ENCODE measurements around the gene KDM4B. TPM values are rescaled to one million over a fixed set of nuclear protein-coding genes. Genes with fewer than 3 reads are reported as not detected.

KDM4B gene
- total RNA-seq, 1 donor from 2014 or later: 30.9 TPM

DNA sequence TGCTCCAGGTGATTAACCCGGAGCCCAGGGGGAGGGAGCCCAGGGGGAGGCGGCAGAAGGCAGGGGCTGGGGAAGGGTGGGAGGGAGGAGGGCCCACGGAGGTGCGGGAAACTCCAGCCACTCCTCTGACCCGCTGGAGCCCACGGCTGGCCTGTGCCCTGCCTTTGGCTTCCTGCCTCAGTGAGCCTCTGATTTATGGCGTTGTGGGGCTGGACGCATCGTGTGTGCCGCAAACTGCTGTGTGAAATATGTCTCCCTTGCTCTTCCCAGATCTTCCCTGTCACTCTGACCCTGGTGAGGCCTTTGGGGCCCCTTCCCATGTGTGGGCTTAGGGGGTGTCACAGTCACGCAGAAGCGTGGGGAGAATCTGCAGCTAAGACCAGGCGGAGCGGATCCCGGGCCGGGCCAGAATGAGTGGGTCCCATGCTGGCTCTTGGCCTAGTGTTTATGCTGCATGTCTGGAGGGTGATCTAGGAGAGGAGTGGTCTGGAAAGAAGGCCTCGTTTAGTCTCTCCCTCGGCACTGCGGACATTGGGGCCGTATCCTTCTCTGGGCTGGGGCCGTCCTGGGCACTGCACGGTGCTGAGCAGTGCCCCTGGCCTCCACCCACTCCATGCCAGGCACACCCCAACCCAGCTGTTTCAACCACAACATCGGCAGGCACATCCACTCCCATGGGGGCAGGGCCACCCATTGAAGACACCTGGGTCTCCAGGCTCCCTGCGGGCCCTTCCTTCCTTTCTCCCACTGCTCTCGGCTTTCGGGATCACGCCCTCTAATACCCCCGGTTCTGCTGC, 123.0 kb downstream of the KDM4B start:
- DNase-seq: no peak

DNA sequence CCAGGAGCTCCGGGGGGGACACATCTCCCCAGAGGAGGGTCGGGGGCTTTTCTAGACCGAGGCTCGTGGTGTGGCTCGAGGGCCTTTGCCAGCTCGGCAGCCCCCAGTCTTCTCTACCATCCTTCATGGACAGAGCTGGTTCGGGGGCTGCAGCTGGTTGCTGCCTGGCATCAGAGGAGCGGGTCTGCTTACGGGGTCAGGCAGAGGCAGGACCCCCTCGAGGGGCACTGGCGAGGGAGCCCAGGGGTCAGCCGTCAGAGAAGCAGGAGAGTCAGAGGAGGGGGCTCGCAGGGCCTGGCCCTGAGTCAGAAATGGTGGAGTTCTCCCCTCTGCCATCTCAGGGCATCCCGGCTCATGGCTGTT, 123.5 kb downstream of the KDM4B start:
- DNase-seq: no peak

DNA sequence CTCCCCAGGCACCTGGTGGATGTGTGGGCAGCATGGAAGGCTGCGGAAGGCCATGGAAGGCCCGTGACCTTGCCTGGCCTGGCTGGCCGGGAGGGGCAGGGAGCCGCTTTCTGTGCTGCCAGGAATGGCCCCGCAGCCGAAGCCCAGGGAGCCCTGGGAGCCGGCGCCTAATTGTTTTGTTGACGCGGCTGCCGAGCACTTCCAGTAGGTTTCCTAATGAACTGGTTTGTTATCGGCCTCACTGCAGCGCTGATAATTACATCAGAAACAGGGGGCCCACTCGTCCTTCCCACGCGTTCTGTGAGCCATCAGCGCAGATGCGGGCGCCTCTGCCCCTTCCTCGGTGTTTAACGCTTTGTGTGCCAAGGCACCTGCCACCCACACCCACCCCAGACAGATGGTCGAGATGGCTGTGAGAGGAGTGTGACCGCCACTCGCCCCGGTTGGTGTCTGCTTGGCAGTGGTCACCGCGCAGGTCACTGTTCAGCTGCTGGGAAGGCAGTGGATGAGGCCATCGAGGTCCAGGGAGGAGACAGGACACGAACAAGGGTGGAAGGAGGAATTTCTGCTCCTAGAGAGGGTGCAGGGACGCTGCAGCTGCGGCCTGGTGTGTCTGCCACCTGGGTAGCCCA, 124.5 kb downstream of the KDM4B start:
- no peak for DNase-seq

DNA sequence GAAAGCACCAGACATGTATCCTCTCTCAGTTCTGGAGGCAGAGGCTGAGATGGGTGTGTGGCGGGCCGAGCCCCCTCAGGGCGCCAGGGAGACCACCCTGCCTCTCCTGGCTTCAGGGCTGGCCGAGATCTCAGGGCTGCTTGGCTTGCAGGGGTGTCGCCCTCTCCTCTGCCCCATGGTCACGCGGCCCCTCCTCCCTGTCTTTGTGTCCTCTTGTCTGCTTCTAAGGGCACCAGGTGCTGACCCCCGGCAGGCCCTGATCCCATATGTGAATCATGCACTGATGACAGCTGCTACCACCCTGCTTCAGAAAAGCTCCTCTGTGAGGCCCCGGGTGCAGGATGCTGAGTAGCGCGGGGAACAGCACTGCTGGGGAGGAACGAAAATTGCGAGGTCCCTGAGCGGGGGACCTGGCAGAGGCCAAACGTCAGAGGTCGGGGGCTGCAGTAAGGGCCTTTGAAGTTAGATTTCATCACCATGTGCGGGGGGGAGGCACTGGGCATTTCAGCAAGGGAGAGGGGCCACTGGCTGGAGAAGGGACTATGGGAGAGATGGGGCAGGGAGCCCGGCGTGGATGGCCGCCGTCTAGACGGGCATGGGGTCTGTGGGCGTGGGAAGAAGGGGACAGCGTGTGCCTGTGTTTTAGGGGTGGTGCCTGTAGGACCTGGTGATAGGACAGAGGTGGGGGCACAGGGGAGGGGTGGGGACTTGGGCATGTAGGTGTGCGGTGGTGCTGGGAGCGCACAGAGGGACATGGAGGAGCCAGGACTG, 125.2 kb downstream of the KDM4B start:
- no peak for DNase-seq

DNA sequence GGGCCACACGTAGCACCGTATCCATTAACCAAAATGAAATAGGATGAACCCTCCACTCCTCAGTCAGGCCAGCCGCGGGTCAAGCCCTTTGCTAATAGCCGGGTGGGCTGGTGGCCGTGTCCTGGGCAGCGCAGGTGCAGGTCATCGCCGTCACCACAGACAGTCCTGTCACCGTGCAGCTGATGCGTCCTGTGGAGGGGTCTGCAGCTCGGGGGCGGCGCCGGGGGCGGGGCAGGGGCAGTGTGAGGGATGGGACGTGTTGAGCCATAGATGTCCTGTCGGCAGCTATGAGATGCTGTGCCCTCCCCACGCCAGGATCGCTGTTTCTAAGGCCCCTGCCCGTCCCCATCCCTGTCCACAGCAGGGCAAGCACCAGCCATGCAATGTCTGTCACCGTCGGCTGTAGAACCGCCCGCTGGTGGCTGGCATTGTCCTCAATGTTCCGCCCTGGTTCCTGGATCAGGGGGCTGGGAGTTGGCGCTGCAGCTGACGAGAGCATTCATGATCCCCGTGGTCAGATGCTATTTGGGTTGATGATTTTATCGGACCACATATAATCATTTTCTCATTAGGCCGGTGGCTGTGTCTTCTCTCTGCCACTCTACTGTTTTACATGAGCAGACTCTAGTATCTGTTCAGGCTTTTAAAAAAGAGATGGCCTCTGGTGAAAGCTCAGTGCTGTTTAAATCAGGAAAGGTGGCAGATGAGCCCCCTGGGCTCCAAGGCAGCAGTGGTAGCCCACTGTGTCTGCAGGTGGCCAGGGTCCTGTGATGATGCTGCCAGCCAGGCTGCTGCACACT, 126.1 kb downstream of the KDM4B start:
- no peak for DNase-seq

DNA sequence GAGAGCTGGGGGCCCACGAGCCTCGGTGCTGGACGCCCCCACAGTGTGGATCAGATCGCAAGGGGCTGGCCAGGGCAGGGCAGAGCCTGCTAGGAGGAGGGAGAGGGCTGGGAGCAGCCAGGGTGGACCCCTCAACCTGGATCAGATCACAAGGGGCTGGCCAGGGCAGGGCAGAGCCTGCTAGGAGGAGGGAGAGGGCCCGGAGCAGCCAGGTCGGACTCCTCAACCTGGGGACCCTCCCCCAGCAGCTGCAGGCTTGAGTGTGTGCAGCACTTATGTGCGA, 126.6 kb downstream of the KDM4B start:
- no peak for DNase-seq

DNA sequence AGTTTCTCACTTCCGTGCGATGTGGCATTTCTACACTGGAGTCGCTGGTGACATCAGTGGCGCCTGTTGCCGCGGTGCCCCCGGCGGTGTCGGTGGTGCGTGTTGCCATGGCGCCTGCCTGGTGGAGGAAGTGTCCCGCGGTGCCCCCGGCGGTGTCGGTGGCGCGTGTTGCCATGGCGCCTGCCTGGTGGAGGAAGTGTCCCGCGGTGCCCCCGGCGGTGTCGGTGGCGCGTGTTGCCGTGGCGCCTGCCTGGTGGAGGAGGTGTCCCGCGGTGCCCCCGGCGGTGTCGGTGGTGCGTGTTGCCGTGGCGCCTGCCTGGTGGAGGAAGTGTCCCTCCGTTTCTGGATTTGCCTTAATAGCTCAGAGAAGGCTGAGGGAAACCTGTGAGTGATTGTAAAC, 127.6 kb downstream of the KDM4B start:
- no peak for DNase-seq

DNA sequence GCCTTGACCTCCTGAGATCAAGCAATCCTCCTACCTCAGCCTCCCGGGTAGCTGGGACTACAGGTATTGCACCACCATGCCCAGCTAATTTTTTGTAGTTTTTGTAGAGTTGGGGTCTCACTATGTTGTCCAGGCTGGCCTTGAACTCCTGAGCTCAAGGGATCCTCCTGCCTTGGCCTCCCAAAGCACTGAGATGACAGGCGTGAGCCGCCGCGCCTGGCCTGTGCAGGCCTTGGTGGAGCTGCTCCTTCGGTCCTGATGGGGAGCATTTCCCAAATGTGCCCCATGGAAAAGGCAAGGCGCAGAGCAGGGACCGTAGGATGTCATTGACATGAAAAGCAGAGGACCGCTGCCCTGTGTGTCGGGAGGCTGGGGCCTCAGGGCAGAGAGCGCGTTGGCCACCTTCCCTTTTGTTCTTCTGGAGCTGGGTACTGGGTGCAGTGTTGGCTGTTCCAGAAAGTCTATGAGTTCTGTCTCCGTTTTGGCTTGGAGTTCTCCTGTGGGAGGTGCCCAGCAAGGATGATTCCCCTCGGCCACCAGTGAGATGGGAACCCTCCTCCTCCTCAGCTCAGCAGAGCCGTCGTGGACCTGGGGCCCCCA, 128.5 kb downstream of the KDM4B start:
- DNase-seq: no peak

DNA sequence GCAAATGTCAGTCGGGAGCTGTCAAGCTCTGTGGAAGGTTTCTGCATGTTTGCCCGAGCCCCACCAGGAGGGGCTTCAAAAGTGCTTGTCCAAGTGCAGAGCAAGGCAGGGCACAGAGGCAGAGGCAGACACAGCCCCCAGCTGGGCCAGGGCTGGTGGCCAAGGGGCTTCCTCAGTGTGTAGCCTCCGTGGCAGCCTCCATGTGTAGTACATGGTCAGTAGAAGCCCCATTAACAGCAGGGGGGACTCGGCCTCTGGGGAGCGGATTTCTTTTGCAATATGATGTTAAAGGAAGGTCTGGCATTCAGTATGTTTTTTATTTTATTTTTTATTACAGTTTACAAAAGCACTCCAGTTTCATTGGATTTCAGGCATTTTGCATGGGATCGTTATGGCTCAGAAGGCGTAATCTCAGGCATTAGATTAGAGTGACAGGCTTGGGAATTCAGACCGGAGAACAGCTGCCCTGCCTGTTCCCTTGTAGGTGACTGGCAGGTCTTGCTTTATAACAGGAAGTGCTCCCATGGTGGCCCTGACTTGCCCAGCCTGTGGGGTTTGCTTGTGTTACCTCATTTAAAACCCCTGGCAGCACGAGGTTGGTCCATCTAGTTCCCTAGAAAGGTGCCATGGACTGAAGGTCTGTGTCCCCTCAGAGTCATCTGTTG, 129.2 kb downstream of the KDM4B start:
- no peak for DNase-seq

DNA sequence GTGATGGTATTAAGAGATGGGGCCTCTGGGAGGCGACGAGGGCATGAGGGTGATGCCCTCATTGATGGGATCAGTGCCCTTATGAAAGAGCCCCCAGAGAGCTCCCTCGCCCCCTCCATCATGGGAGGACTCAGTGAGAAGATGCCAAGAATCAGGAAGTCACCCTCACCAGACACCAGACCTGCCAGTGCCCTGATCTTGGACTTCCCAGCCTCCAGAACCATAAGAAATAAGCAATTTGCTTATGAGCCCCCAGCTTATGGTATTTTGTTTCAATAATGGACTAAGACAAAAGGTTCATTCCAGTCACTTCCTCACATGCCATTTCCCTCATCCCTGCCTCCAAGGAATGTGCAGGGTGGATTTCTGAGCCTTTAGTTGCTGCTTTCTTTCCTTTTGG, 129.7 kb downstream of the KDM4B start:
- no peak for DNase-seq

DNA sequence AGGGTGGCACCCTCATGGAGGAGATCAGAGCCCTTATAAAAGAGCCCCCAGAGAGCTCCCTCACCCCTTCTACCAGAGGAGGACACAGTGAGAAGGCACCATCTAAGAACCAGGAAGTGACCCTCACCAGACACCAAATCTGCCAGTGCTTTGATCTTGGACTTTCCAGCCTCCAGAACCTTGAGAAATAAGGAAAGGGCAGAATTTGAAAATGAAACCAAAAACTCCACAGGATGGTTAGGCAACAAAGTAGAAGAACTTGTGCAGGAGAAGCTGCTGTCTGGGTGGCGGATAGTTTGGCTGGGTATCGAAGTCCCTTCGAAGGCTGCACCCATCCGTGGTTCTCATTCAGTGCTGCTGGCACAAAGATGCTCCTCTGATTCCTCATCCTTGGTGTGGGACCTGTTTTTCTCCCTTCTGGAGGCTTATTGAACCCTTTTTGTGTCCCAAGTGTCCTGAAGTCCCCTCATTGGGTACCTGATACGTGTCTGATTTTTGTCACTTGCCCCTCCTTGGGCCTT, 130.8 kb downstream of the KDM4B start:
- DNase-seq: no peak

DNA sequence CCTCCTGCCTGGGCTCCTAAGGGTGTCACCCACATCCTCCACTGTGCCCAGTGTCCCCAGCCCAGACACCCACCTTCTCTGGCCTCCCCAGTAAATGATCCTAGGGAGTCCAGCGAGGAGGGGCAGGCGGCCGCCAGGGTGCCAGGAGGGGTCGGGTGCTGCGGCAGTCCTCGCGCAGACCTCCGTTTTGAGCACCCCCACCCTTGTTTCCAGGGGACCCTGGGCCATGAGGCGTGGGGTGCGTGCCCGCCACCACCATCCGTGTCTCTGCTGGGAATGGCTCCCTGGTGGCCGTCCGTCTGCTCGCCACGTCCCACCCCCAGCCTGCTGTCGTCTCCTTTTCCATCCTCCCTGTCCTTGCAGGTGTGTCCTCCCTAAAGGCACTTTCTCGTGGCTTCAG, 133.0 kb downstream of the KDM4B start:
- DNase-seq: no peak

DNA sequence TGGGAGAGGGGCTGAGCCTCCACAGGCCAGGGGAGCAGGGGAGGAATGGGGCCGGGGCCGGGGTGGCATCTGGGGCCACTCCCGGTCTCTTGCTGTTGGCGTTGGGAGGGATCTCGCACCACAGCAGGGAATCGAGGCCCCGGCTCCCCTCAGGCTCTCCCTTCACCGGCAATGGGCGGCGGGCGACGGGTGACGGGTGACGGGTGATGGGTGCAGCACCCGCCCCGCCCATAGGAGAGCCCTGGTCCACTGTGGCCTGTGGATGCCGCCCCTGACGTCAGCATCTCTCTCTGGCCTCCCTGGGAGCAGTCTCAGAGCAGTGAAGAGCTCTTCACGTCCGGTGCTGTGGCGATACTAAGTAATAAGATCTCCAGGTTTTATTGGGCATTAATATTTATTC, 133.6 kb downstream of the KDM4B start:
- DNase-seq: no peak

DNA sequence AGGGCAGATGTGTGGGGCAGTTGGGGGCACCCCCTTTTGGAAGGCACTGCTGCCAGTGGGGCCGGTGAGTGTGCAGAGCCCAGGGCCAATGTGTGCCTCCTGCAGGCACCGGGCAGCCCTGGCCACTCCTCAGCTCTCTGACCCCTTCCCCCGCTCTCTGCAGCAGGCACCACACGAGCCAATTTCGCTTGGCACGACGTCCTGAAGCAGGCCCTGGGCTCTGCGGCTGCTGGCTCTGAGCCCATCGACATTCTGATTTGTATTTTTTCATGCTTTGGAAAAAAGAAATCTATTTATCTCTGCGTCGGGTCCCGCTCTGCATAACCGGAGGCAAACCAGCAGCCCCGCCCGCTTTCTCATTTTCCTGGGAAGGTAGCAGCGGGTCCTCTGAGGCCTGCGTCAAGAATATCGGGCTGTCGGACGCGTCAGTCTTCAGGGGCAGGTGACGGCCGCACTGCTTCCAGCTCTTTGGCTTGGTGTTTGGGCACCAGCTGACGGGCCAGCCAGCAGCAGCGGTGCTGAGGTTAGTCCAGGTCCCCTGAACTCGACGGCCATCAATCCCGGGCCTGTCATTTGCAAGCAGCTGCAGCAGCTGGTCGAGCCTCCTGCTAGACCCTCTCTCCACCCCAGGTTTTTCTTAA, 134.3 kb downstream of the KDM4B start:
- DNase-seq: no peak

DNA sequence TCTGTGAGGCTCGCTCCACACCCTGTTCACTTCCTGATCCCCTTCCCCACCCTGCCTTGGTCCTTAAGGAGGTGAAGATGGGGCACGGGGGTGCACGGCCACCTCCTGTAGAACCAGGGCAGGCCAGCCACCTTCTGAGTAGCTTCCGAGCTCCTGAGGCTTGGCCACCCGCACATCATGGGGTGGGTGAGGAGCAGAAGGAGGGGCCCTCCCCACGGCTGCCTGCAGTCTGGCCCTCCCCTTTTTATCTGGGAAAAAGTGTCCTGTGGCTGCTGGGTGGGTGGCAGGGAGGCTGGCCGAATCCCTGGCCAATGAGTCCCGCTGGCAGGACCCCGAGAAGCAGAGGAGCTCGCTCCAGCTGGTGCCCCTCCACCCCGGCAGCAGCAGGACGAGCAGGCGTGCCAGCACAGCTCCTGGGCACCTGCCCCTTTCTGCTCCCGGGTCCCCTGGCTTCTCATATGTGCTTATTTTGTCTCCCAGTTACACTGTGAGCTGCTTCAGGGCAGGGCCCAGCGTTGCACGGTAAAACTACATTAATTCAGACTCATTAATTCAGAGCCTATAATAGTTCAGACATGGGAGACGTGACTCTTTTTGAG, 135.0 kb downstream of the KDM4B start:
- DNase-seq: no peak

DNA sequence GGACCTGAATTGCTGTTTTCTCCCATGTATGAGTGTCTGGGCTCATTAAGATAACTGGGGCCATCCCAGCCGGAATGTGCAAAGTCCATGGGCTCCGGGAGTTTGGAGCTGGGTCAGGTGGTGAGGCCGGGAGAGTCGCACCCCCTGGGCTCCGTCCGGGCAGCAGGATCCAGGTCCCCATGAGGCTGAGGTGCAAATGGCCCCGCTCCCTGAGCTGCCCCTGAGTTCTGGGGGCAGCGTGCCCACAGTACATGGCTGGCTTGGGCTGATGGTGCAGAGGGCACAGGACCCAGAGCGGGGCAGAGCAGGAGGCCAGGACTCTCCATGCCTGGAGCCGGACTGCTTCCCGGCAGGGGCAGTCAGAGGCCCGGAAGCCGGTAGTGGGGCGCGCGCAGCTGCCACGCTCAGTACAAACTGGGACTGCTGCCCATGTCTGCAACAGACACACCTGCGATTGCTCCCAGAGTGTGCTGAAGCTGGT, 136.0 kb downstream of the KDM4B start:
- no peak for DNase-seq

DNA sequence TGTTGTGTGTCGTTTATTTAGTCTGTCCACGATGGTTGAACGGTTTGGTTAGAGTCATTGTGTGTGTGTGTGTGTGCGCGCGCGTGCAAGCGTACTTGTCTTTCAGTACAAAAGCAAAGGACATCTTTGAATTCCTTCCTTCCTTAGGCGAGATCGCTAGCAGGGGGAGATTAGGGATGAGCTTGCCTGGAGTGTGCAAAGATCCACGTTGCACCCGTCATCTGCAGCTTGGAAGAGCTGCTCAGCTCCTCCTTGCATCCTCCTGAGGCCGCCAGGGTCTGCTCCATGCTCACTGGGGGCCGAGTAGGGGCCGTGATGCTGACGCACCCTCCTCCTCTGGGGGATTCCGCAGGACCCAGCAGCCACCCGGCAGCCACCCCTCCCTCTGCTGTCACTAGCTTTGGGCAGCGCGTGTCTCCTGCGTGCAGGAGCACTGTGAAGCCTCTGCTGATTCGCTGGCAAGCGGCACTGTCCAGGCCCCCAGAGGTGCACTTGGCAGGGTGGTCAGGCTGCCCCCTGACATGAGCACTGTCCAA, 137.3 kb downstream of the KDM4B start:
- DNase-seq: no peak

DNA sequence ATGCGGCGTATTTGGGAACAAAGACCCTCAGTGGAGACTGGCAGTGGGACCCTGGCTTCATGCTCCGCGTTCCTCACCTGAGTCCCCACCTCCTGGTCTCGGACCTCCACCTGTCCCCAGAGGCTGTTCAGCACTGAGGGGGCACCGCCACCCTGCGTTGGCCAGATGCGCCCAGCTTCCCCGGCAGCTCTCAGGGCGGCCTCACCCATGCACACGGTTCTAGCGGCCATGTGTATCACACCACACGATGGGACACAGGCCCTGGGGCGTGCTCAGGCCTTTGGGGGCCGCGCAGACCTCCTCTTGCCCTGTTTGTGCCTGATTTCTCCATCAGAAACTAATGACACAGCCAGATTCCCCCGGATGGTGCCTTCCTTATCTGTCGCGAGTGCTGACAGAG, 138.1 kb downstream of the KDM4B start:
- DNase-seq: no peak

DNA sequence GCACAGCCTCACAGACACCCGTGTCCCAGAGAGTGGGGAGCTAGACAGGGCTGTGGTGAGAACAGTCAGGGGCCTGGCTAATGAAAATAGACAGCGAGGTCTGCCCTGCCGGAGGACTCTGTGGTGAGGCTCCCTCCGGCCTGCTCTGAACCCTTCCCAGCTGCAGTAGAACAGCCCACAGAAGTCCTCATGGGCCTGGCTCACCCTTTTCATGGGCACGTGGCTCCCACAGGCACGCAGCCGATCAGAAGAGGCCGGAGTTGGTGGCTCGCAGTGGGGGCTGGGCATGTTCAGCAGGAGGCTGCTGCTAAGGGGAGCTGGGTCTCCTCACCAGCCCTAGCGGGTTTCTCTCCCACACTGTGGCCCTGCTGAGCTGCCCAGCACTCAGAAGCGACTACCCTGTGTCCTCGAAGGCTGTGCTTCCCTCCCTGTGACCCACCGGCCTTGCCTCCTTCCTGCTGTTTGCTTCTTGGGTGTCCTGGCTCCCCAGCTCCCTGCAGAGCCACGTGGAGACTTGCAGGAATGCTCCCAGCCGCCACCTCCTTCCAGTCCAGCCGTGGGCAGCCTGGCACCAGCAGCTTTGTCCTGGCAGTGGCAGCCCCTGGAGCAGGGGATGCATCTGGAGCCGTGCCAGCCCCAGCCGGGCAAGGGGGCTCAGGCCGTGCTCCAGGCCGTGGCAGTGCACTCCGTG, 138.7 kb downstream of the KDM4B start:
- DNase-seq: no peak

DNA sequence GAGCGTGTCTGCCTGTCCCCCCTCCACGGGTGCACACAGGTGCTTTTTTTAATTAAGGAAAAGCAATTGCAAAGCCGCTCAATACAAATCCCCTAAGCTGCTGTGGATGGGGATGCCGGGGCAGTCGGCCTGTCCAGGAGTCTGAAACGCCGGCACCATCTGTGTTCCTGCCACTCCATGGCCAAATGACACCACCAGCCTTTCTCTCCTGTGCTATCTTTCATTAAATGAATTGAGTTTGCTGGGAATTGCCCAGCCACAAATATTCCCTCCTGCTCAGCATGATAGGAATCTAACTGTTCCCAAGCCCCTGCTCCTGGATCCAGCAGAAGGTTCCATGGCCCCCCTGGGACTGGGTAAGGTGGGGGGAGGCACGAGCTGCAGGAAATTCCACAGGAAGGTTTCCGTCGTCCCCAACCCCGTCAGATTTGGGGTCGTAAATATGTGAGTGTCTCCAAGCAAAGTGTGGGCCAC, 139.2 kb downstream of the KDM4B start:
- no peak for DNase-seq
